Activated CD4-positive, alpha-beta memory T cell treated with anti-CD3 and anti-CD28 coated beads, Interleukin-2, amount 10 ng/mL, durations not matched to agents 7 days and 5 days (primary cell): Measurements from ENCODE around the gene SDK1. TPM values are rescaled to one million over a fixed set of nuclear protein-coding genes. Genes with fewer than 3 reads are reported as not detected.
"Not testable (repeated sequence)": the region's sequence is repeated elsewhere in the genome, so short reads cannot be mapped to it uniquely, and the experiment has no call there.

Experiments used
- CTCF ChIA-PET: fragments of 350-600 bp; sonication (Branson Sonifier 250); formaldehyde crosslinking; loops from one replicate; lab custom pipeline; 2021; ENCODE audit warnings: antibody characterized with exemption, inconsistent platforms; lab: Charles Lee
- POLR2A ChIA-PET: fragments of 350-600 bp; sonication (Branson Sonifier 250); formaldehyde crosslinking; loops from one replicate; lab custom pipeline; 2021; ENCODE audit warnings: antibody characterized with exemption; lab: Charles Lee
- DNase-seq: peaks from one replicate; pipeline ENCODE4 v3.0.0-alpha.2; 2020
- H3K27ac Mint-ChIP-seq: one replicate; pipeline ENCODE4 v1.8.0; 2021; ENCODE audit warnings: mild to moderate bottlenecking, mixed read lengths
- H3K27me3 Mint-ChIP-seq: one replicate; pipeline ENCODE4 v1.8.0; 2021; ENCODE audit warnings: mixed read lengths
- H3K36me3 Mint-ChIP-seq: one replicate; pipeline ENCODE4 v1.8.0; 2021; ENCODE audit warnings: low read depth, mixed read lengths
- H3K4me1 Mint-ChIP-seq: one replicate; pipeline ENCODE4 v1.8.0; 2021; ENCODE audit warnings: mixed read lengths
- H3K4me3 Mint-ChIP-seq: one replicate; pipeline ENCODE4 v1.8.0; 2021; ENCODE audit warnings: mild to moderate bottlenecking, mixed read lengths
- H3K9me3 Mint-ChIP-seq: one replicate; pipeline ENCODE4 v1.8.0; 2021; ENCODE audit warnings: mixed read lengths
- total RNA-seq, 2 experiments: library from RNA; stranded (reverse); gene quantifications; one replicate each; pipeline ENCODE4 v1.2.3, GENCODE V29; 2021

Gene SDK1
- total RNA-seq, 2 experiments from 2014 or later: 0.03 to 0.05 TPM

GRCh38 chr7:3755778-3756453 is 454.9 kb downstream of the SDK1 start:
- H3K27me3 Mint-ChIP-seq, H3K27ac Mint-ChIP-seq, H3K4me1 Mint-ChIP-seq, CTCF ChIA-PET, H3K4me3 Mint-ChIP-seq, H3K9me3 Mint-ChIP-seq, POLR2A ChIA-PET, DNase-seq, H3K36me3 Mint-ChIP-seq: not testable (repeated sequence)

GRCh38 chr7:3757059-3757458 is 456.0 kb downstream of the SDK1 start:
- no peak for DNase-seq
- ChIA-PET CTCF (no interaction called here), POLR2A (no interaction called here)
- no peaks in the 10 kb centered on the region for H3K36me3 Mint-ChIP-seq
- H3K27ac Mint-ChIP-seq: no peak overlapping the region
- no peaks in the 10 kb centered on the region for H3K4me1 Mint-ChIP-seq
- no peak overlapping the region for H3K4me3 Mint-ChIP-seq
- H3K9me3 Mint-ChIP-seq: no peaks in the 10 kb centered on the region
- no peaks in the 10 kb centered on the region for H3K27me3 Mint-ChIP-seq

- no peaks in the 10 kb centered on the region for H3K9me3 Mint-ChIP-seq
- no peak overlapping the region for H3K27ac Mint-ChIP-seq
- POLR2A ChIA-PET: no interaction called here
- DNase-seq: no peak
- no peaks in the 10 kb centered on the region for H3K4me1 Mint-ChIP-seq
- H3K27me3 Mint-ChIP-seq: no peaks in the 10 kb centered on the region
- CTCF ChIA-PET: interaction anchor here (0.7 kb wide), 1 partner anchor 108 kb away, joined by 3 read pairs; no protein-coding TSS in a partner anchor
- H3K36me3 Mint-ChIP-seq: no peaks in the 10 kb centered on the region
- no peak overlapping the region for H3K4me3 Mint-ChIP-seq
Observed at GRCh38 chr7:3760651-3761050, 459.6 kb downstream of the SDK1 start.

GRCh38 chr7:3762146-3762831 is 461.2 kb downstream of the SDK1 start:
- CTCF ChIA-PET: no interaction called here
- no peaks in the 10 kb centered on the region for H3K36me3 Mint-ChIP-seq
- no peak overlapping the region for H3K4me3 Mint-ChIP-seq

GRCh38 chr7:3767917-3768777 is 467.1 kb downstream of the SDK1 start:
- Mint-ChIP-seq H3K36me3 (no peaks in the 10 kb centered on the region), H3K4me3 (no peak overlapping the region), H3K27ac (no peak overlapping the region), H3K4me1 (no peaks in the 10 kb centered on the region), H3K9me3 (no peaks in the 10 kb centered on the region), H3K27me3 (peaks cover 9% of the 10 kb centered on the region)
- ChIA-PET CTCF (no interaction called here), POLR2A (no interaction called here)
- no peak for DNase-seq

More at GRCh38 chr7:3762146-3762831, 461.2 kb downstream of the SDK1 start:
- no peaks in the 10 kb centered on the region for H3K4me1 Mint-ChIP-seq
- no peak for DNase-seq
- no peak overlapping the region for H3K27ac Mint-ChIP-seq
- H3K9me3 Mint-ChIP-seq: no peaks in the 10 kb centered on the region
- no peaks in the 10 kb centered on the region for H3K27me3 Mint-ChIP-seq
- POLR2A ChIA-PET: no interaction called here

- no peak overlapping the region for H3K4me3 Mint-ChIP-seq
- ChIA-PET CTCF (no interaction called here), POLR2A (no interaction called here)
- no peaks in the 10 kb centered on the region for H3K9me3 Mint-ChIP-seq
- no peaks in the 10 kb centered on the region for H3K36me3 Mint-ChIP-seq
- no peaks in the 10 kb centered on the region for H3K4me1 Mint-ChIP-seq
- no peak overlapping the region for H3K27ac Mint-ChIP-seq
- DNase-seq: no peak
- peaks cover 9% of the 10 kb centered on the region for H3K27me3 Mint-ChIP-seq
Observed at GRCh38 chr7:3771906-3772305, 470.9 kb downstream of the SDK1 start.

GRCh38 chr7:3778345-3778744 is 477.3 kb downstream of the SDK1 start:
- H3K9me3 Mint-ChIP-seq: peaks cover 13% of the 10 kb centered on the region
- H3K36me3 Mint-ChIP-seq: no peaks in the 10 kb centered on the region
- POLR2A ChIA-PET: no interaction called here
- DNase-seq: no peak
- no peak overlapping the region for H3K27ac Mint-ChIP-seq
- CTCF ChIA-PET: no interaction called here
- H3K4me3 Mint-ChIP-seq: no peak overlapping the region
- H3K4me1 Mint-ChIP-seq: no peaks in the 10 kb centered on the region
- H3K27me3 Mint-ChIP-seq: no peaks in the 10 kb centered on the region

GRCh38 chr7:3780016-3780415 is 479.0 kb downstream of the SDK1 start:
- Mint-ChIP-seq H3K27ac (no peak overlapping the region), H3K27me3 (no peaks in the 10 kb centered on the region), H3K4me1 (no peaks in the 10 kb centered on the region), H3K4me3 (no peak overlapping the region), H3K9me3 (peaks cover 13% of the 10 kb centered on the region), H3K36me3 (no peaks in the 10 kb centered on the region)
- no peak for DNase-seq
- CTCF ChIA-PET: no interaction called here
- POLR2A ChIA-PET: no interaction called here

- Mint-ChIP-seq H3K9me3 (peaks cover 13% of the 10 kb centered on the region), H3K27ac (no peak overlapping the region), H3K4me3 (no peak overlapping the region), H3K27me3 (no peaks in the 10 kb centered on the region), H3K4me1 (no peaks in the 10 kb centered on the region), H3K36me3 (no peaks in the 10 kb centered on the region)
- DNase-seq: no peak
- CTCF ChIA-PET: no interaction called here
- POLR2A ChIA-PET: no interaction called here
Observed at GRCh38 chr7:3780525-3780924, 479.5 kb downstream of the SDK1 start.

- peaks cover 13% of the 10 kb centered on the region for H3K9me3 Mint-ChIP-seq
- no peaks in the 10 kb centered on the region for H3K4me1 Mint-ChIP-seq
- ChIA-PET CTCF (no interaction called here), POLR2A (no interaction called here)
- H3K4me3 Mint-ChIP-seq: no peak overlapping the region
- H3K36me3 Mint-ChIP-seq: no peaks in the 10 kb centered on the region
- DNase-seq: no peak
- no peak overlapping the region for H3K27ac Mint-ChIP-seq
- peaks cover under 1% of the 10 kb centered on the region for H3K27me3 Mint-ChIP-seq
Observed at GRCh38 chr7:3781607-3782006, 480.6 kb downstream of the SDK1 start.

GRCh38 chr7:3787717-3788264 is 486.7 kb downstream of the SDK1 start:
- no peaks in the 10 kb centered on the region for H3K9me3 Mint-ChIP-seq
- CTCF ChIA-PET: no interaction called here
- no peak for DNase-seq
- peaks cover 11% of the 10 kb centered on the region for H3K27me3 Mint-ChIP-seq
- POLR2A ChIA-PET: no interaction called here
- H3K4me3 Mint-ChIP-seq: no peak overlapping the region
- no peak overlapping the region for H3K27ac Mint-ChIP-seq
- no peaks in the 10 kb centered on the region for H3K36me3 Mint-ChIP-seq
- H3K4me1 Mint-ChIP-seq: no peaks in the 10 kb centered on the region

- no peak overlapping the region for H3K27ac Mint-ChIP-seq
- ChIA-PET POLR2A (no interaction called here), CTCF (no interaction called here)
- H3K9me3 Mint-ChIP-seq: no peaks in the 10 kb centered on the region
- H3K4me1 Mint-ChIP-seq: no peaks in the 10 kb centered on the region
- peaks cover 11% of the 10 kb centered on the region for H3K27me3 Mint-ChIP-seq
- H3K4me3 Mint-ChIP-seq: no peak overlapping the region
- H3K36me3 Mint-ChIP-seq: no peaks in the 10 kb centered on the region
- DNase-seq: no peak
Observed at GRCh38 chr7:3790803-3791202, 489.8 kb downstream of the SDK1 start.

- Mint-ChIP-seq H3K36me3 (no peaks in the 10 kb centered on the region), H3K4me1 (no peaks in the 10 kb centered on the region), H3K9me3 (no peaks in the 10 kb centered on the region), H3K4me3 (no peak overlapping the region), H3K27ac (no peak overlapping the region), H3K27me3 (peaks cover 11% of the 10 kb centered on the region)
- CTCF ChIA-PET: no interaction called here
- POLR2A ChIA-PET: no interaction called here
- no peak for DNase-seq
Observed at GRCh38 chr7:3791327-3791726, 490.3 kb downstream of the SDK1 start.
